Ecto neural progenitor cell (in vitro differentiated cells): ENCODE data around the gene HOXC11.
A peak's percentile ranks its signal among the peaks of the same experiment; 100 is the strongest.

Source experiments
- DNase-seq: peaks from one replicate; pipeline ENCODE4 v3.0.0-alpha.2; 2018; ENCODE audit warnings: low spot score

Gene HOXC11

DNA sequence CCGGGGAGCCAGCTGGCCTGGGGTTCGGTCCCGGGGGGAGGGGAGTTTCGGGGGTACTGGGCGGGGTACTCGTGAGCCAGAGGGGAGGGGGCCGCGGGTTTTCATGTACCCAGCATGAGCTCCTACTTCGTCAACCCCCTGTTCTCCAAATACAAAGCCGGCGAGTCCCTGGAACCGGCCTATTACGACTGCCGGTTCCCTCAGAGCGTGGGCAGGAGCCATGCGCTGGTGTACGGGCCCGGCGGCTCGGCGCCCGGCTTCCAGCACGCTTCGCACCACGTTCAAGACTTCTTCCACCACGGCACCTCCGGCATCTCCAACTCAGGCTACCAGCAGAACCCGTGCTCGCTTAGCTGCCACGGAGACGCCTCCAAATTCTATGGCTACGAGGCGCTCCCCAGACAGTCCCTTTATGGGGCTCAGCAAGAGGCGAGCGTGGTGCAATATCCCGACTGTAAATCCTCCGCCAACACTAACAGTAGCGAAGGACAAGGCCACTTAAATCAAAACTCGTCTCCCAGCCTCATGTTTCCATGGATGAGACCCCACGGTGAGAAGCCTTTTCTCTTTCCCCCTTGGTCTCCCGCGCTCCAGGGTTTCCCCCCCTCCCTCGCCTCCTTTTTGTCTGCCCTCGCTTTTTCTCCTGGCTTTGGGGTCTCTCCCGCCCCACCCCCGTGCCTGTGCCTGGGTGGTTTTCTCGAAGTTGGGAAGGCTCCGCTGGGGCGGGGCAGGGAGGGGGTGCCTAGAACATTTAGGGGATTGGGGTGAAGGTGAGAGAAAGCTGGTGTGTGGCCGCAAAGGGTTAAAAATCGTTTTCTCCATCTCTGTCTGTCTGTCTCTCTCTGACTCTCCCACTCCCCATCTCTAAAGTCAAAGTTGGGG lies 36.5 kb downstream of the HOXC11 start:
- no peak for DNase-seq

DNA sequence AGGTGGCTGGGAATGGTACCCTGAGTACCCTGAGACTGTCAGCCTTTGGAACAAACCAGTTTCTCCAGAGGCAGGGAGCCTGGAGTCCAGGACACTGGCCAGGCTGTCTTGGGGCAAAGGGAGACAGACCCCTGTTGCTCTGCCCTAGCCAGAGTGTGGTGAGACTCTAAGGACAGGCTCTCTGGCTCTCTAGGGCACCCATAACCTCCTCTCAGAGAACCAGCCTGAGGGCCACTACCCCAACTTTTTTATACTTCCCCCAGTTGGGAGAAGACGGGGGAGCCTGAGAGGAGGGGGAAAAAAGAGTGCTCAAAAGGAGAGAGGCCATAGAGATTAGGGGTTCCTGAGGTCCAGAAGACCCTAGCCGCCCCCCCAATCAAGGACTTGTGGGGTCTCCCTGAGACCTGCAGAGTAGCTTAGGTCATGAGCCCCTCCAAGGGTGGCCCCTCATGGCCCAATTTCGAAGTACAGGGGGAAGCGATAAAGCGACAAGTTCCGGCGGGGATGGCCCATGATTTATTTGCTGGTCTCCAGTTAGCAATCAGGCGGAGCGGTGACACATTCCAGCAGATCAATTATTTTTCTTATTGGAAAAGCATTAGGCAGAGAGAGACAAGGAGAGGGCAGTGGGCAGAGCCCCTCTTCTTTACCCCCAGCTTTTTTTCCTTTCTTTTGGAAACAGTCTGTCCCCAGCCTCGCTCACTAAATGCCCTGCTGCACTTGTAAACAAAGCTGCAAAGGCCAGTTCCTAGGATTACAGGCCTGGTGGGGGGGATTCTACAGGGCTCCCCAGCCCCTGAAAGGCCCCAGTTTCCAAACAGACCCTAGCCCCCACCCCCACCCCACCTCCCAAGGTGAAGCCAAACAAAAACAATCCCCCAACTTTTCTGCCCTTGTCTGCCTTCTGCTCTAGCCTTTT lies 37.4 kb downstream of the HOXC11 start:
- no peak for DNase-seq

DNA sequence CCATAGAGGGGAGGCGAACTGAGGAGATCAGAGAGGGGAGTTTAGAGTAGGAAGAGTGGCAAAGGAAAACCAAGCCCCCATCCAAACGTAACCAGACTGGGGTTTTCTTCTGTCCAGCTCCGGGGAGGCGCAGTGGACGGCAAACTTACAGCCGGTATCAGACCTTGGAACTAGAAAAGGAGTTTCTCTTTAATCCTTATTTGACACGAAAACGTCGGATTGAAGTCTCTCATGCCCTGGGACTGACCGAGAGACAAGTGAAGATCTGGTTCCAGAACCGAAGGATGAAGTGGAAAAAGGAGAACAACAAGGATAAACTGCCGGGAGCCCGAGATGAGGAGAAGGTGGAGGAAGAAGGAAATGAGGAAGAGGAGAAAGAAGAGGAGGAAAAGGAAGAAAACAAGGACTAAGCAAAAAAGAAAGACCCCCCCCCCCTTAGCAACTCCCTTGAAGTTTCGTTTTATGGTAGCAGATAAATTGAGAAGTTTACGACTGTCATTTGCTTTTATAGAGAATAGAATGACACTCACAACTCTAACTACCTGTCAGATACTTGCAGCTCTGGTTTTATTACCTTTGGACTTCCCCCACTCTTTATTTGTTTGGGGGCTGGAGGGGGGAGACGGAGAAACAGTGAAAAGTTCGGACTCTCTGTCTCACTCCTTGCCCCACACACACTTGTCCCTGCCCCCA lies 38.2 kb downstream of the HOXC11 start:
- no peak for DNase-seq

DNA sequence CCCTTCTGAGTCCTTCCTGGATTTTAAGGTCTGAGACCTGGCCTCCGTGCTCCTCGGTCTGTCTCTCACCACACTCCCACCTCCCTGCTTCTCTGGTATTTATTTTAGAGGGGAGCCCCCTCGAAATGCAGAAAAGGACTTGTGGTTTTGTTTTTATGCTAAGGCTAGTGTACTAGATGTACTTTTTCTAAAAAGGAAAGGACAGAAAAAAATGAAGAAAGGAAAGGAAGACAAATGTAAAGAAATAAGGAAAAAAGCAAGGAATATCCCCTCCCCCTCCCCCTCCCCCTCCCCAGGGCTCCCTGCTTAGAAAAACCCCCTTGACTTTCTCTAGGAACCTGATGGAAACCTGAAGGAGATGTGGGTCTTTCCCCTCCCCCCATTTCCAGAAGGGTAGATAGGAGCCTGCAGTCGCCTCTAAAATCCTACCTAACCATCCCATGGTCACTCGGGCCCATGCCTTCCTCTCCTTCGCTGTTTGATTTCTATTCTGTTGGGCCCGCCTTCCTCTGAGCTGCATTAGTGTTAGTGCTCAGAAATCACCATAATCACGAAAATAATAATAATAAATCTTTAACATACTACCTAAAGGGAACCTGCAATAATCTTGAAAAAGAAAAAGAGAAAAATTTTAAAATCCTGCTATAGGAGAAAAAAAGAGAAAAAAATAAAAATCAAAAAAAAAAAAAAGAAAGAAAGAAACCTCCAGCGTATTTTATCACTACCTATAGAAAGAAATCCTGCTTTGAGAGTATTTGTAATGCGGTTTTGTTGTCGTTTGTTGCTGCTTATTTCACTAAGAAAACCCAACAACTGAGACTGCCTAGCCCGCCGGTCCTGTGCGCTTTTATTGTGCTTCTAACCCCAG lies 39.0 kb downstream of the HOXC11 start:
- no peak for DNase-seq

DNA sequence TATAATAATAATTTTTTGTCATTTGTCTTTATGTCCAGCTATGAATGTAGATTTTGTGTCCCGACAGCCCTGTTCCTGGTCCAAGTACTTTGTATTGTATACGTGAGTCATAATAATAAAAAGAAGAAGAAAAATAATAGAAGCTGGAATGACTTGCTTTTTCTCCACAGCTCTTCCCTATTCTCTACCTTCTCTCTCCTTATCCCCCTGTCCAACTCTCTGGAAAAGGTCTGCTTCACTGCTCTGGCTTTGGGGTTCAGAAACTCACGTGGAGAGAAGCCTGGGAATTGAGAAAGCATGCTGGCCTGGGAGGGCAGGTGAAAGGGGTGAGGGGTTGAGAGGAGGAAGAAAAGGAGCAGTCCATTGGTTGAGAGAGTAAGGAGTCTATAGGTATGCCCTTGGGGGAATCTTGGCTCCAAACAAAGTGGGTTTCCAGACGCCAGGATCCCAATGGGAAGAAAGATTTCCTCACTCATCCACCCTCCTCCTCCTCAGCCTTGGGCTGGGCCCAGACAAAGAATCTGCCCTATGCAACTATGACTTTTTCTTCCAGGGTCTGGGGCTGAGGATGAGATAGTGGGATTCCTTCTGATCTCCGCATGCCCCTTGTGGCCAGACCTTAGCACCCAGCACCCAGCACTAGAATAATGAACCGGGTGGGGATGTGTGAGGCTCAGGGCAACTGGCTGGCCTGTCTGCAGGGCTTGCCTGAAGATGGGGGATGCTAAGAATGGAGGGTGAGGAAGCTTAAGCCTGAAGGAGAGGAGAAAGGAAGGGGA lies 39.9 kb downstream of the HOXC11 start:
- no peak for DNase-seq

DNA sequence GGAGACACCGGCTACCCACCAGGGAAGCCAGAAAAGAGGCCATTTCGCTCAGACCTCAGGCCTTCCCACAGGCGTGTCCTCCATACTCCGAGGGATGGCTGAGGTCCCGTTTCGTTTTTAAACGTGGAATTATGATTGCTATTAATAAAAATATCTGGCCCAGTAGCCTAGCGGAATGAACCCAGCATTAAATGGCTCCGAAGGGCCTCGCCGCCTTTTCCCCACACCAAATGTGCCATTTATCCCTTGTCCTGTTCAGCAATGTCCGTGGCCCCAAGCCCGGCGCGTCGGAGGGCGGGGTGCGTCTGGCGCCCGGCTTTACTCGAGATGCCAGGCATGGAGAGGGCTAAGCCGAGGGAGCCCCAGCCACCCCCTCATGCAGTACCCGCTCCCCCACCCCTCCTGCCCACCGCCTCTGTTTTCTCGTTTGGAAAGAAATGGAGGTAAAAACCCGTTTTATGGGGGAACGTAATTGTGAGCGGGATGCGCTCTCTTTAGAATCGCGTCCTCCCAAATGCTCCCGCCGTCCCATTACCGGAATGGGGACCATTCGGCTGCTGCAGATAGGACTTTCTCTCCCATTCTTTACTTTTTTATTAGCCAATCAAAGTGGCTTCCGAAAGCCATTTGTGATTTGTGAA lies 41.6 kb downstream of the HOXC11 start:
- no peak for DNase-seq

DNA sequence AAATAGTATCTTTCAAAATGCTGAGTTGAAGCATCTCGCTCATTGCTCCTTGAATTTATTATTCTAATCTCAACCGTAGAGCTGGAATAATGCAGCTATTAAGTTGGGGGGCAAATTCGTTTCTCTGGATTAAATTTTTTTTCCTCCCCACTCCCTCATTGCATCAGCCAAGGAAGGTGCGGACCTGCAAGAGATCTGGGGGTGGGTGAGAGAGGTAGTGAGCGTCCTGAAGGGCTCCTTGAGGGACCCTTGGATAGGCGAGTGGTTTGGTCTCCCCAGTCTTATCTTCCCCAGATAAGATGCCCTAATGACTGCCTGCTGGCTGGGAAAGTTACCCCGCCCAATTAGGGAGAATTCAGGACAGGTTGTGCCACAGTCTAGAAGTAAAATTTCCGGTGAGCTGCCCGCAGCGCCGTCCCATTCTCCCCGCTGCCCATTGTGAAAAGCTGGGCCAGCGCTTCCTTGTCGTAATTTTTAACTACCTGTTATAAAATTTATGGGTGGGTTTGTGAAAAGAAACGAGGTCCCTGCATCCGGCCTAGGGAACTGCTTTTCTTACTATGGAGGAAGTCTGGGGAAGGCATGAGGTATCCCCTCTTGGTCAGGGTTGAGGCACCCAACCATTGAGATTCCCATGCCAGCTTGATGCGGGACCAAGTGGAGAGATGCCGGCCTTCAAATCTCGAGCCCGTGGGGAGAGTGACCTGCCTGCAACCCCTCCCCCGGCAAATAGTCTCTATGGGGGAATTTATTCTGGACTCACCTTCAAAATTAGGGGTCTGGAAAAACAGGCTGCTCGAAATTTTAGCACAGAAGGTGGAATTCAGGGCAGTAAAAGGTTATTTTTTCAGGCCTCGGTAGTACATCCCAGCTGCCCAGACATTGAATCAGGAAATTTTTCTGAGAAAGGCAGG lies 42.3 kb downstream of the HOXC11 start:
- DNase-seq = no peak

DNA sequence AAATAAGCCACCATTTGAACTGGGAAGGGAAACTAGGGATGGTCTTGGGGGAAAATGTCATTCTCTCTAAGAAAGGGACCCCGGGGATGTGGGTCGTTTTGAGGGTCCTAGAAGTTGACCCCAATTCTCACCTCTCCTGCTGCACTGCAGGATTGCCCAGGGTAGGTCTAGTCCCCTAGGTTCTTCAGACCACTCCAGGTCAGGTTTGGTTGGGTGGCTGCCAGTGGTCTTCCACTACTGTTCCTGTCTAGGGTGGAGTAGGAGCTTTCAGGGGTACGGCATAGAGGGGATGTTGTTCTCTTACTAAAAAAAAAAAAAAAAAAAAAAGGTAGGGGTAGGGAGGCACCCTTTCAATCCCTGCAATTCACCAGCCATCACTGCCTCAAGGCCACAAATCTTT lies 43.1 kb downstream of the HOXC11 start:
- DNase-seq = no peak

DNA sequence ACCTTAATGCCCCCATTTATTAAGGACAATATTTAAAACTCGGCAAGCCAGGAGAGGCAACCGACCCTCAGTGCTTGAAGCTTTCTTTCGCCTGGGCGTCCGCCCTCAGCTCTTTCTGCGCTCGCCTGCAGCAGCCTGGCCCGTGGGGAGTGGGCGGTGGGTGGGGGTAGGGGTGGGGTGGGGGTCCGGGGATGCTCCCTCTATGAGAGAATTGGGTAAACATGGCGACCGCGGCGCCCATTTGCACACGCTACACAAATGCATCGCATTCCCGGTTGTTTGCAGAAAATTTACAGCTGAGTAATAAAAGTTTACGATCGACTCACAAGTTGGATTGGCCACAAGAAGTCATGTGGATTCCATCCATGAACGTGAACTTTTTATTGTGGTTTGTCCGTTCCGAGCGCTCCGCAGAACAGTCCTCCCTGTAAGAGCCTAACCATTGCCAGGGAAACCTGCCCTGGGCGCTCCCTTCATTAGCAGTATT lies 43.6 kb downstream of the HOXC11 start:
- DNase-seq = no peak

DNA sequence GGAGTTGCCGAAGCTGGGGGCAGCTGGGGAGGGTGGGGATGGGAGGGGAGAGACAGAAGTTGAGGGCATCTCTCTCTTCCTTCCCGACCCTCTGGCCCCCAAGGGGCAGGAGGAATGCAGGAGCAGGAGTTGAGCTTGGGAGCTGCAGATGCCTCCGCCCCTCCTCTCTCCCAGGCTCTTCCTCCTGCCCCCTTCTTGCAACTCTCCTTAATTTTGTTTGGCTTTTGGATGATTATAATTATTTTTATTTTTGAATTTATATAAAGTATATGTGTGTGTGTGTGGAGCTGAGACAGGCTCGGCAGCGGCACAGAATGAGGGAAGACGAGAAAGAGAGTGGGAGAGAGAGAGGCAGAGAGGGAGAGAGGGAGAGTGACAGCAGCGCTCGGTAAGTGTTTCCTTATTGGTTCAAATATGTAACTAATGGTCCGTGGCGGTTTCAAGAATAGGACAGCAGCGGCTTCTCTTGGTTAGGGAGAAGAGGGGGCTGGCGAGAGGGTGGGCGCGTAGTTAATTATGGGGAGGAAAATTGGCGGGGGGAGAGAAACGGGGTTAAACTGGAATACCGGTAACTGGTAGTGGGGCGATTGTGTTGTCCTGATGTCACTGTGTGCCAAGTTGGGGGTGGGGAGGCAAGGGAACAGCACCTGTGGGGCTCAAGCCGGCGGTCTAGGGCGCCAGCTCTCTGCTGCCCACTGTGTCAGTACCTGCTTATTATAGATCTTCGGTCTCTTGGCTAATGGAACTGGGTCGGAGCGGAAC lies 44.3 kb downstream of the HOXC11 start:
- no peak for DNase-seq

DNA sequence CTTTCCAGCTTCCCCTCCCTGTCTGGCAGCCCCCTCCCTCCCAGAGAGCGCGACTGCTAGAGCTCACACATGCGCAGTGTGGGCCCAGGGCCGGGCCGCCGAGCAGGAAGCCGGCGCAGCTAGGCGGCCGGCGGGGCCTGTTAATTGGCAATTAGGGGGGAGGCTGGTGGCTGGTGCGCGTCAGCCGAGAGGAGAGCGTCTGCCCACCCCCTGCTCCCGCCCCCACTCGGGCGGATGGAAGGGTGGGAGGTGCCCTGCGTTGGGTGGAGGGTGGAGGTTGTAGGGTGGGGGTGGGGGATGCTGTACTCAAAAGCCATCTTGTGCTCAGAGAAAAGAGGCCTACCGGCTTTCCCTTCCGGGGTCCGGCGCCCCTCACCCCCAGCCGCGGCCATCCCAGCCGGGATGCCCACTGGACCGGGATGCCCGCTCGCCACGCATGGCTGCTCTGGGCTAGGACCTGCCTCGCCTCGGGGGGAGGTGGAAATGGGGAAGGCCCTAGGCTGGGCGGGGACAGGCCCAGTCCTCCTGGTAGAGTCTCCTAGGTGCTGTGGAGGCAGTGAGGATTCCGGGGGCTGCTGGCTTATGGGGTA lies 45.0 kb downstream of the HOXC11 start:
- DNase-seq = peak; percentile 87

DNA sequence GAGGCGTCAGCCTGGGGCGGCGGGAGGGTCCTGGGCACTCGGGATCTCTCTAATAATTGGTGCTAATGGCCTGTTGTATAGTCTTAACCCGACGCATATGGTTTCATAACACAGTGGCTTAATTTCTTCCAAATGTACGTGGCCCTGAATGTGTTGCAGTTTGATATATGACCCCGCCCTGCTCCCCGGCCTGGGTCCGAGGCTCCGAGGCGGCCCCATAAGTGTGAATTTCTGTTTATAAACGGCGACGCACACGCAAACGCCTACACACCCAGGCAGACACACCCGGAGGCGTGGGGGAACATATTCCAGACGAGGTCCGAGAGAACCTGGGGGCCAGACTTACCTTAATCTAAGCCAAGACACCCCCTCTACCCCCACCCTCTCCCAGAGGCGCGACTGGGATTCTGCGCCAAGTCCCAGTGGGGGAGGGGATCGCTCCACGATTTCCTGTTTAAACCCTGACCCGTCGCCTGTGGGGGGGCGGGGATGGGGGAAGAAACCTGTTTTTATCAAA lies 45.6 kb downstream of the HOXC11 start:
- no peak for DNase-seq

DNA sequence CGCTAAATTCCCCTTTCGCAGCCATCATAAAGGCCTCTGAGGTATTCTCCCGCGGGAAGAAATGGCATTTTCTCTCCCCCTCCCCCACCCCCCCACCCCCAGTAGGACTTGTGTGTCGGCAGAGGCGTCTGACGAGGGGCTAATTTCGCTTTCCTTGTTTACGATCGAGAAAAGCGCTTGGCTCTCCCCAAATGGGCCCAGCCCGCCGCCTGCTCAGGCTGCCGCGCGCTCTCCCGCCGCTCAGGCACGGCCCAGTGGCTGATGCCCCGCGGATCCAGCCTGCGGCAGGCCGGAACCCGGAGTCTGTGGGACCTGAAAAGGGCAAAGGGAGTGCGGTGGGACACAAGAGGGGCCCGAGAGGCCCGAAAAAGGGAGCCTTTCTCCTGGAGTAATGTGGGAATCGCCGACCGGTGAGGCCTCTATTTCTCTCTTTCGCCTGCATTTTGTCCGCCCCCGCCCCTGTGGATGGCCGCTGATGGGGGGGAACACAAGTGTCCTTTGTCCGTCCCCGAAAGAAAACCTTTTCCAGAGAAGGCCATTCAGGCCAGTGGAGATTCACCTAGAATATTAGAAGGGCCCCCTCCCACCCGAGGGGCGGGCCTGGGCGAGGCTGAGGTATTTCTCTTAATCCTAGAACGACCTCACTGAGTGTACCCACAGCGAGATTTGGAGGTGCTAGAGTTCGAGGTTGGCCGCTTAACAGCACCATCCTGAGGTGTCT lies 46.3 kb downstream of the HOXC11 start:
- no peak for DNase-seq

DNA sequence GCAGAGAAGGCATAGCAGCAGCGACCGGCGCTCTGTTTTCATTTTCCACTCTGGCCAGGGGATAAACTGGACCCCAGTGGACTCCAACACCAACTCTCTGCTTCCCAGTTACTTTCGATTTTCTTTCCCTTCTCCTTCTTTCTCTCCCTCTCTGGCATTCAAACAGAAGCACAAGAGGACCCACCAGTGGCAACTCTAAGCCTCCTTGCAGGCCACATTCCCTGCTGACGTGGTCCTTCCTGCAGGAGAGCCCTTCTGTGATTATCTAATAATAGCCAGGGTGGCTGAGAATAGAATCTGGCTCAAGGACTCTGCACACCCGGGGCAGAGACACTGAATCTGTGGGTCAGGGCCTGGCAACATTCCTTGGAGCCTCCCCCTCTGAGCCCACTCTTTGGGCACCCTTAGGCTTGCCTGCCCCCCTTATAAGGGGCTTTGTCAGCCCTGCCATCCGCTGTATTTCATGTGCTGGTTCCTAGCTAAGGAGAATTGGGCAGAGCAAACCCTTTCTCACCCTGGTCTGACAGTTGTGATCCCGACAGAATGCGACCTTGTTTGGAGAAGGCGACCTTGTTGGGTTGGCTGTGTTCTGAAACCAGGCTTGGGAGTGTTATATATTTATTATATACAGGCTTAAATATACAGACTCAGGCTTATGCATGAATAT lies 47.1 kb downstream of the HOXC11 start:
- no peak for DNase-seq

DNA sequence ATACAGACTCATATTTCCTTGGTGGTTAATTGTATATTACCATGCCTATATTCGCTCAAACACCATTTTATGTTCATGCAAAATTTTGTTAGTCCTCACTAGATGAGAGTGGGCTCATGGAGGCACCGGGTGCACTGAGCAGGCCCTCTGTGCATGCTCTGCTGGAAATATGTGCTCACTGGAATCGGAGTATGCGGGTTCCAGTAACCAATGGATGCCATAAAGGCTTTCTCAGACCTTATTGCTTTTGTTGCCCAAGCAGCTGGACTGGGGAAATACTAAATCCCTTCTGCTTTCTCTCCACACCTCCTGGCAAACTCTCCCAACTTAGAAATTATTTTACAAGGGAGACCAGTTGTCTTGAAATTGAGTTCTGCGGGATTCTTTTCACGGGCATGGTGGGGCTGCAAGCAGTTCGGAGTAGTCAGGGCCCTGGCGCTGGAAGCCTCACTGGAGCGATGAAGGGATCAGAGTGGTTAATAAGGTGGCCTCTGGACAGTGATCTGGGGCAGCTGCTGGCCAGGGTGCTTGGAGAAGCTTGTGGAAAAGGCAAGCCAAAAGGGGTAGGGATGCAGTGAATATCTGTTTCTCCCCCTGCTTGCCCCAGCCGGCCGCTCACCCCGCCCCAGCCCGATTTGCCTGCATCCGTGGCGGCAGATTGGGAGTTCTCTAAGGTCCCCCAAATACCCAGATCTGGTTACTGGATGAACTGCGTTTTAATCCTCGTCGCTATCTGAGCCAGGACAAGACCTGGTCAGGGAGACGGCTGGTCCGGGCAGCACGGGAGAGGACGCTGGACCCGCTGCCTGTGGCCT lies 47.9 kb downstream of the HOXC11 start:
- no peak for DNase-seq
